Fibroblast of skin of left quadriceps (primary cell): ENCODE data around the gene GMPR.

Experiments used
- DNase-seq, 2 experiments: peaks; one replicate each; pipeline ENCODE4 v3.0.0-alpha.2; 2013; ENCODE audit warnings: low read depth in 2 of 2

Gene GMPR

GRCh38 chr6:16301511-16301910, 63.1 kb downstream of the GMPR start:
- DNase-seq = no peak

GRCh38 chr6:16302721-16303552, 64.5 kb downstream of the GMPR start:
- DNase-seq = no peak

GRCh38 chr6:16305246-16305725, 66.9 kb downstream of the GMPR start:
- no peak for DNase-seq

- no peak for DNase-seq
Measured at GRCh38 chr6:16305788-16306187, 67.4 kb downstream of the GMPR start.

- no peak for DNase-seq
Measured at GRCh38 chr6:16306334-16306733, 67.9 kb downstream of the GMPR start.

GRCh38 chr6:16311763-16312162, 73.4 kb downstream of the GMPR start:
- DNase-seq = no peak

GRCh38 chr6:16313732-16314131, 75.3 kb downstream of the GMPR start:
- no peak for DNase-seq

- DNase-seq = no peak
Measured at GRCh38 chr6:16314296-16314695, 75.9 kb downstream of the GMPR start.

- DNase-seq = no peak
Measured at GRCh38 chr6:16316741-16317251, 78.4 kb downstream of the GMPR start.

- no peak for DNase-seq
Measured at GRCh38 chr6:16318538-16318937, 80.2 kb downstream of the GMPR start.

- no peak for DNase-seq
Measured at GRCh38 chr6:16318953-16319720, 80.8 kb downstream of the GMPR start.

GRCh38 chr6:16319813-16320532, 81.6 kb downstream of the GMPR start:
- peak; percentile 78 to 82 for DNase-seq

GRCh38 chr6:16320533-16321340, 82.3 kb downstream of the GMPR start:
- no peak for DNase-seq

- no peak for DNase-seq
Measured at GRCh38 chr6:16321341-16321710, 82.9 kb downstream of the GMPR start.

- no peak for DNase-seq
Measured at GRCh38 chr6:16321826-16322225, 83.4 kb downstream of the GMPR start.

GRCh38 chr6:16322666-16323312, 84.4 kb downstream of the GMPR start:
- peak in 1 of 2 experiments; percentile 68 for DNase-seq

GRCh38 chr6:16324184-16324583, 85.8 kb downstream of the GMPR start:
- DNase-seq = no peak

GRCh38 chr6:16324606-16325225, 86.3 kb downstream of the GMPR start:
- DNase-seq = no peak

- DNase-seq = no peak
Measured at GRCh38 chr6:16326531-16326930, 88.1 kb downstream of the GMPR start.
